HepG2 (cell line): Measurements from ENCODE around the gene CXXC5. TPM values are rescaled to one million over a fixed set of nuclear protein-coding genes. Genes with fewer than 3 reads are reported as not detected.
A peak's percentile ranks its signal among the peaks of the same experiment; 100 is the strongest.

Experiments used
- ATAC-seq: fragments of 200-7000 bp; cut with Tn5 transposase; 3 replicates; pipeline ENCODE4 v1.9.1; 2020; ENCODE audit warnings: mild to moderate bottlenecking, moderate library complexity
- BruUV-seq: library from RNA; stranded (reverse); fragments of 400-500 nt; replicated peaks from 2 replicates; lab custom pipeline; 2021; lab: Mats Ljungman, UMichigan
- CTCF ChIA-PET: fragments of 300-600 bp; formaldehyde crosslinking; extraction: SDS; loops from one replicate; lab custom pipeline; 2021; ENCODE audit warnings: low total read pairs, inconsistent platforms, low intra/inter-chr PET ratio; lab: Yijun Ruan, JAX
- POLR2A ChIA-PET: fragments of 350-600 bp; sonication (Branson Sonifier 250); formaldehyde crosslinking; loops from one replicate; lab custom pipeline; 2020; ENCODE audit warnings: antibody characterized with exemption, inconsistent platforms; lab: Yijun Ruan, JAX
- DNase-seq: peaks from one replicate; pipeline ENCODE4 v3.0.0-alpha.2; 2015; ENCODE audit warnings: low spot score
- FAIRE-seq: peaks from 3 replicates; lab custom pipeline; 2011; peaks lifted over from hg19 to GRCh38; lab: Jason Lieb, UNC
- H2AFZ ChIP-seq: one replicate; pipeline ENCODE4 v1.6.1; 2011; ENCODE audit warnings: low read length, inconsistent platforms
- H3K27ac ChIP-seq: fragments of 300-600 bp; 3 replicates; pipeline ENCODE4 v1.8.0; 2011; ENCODE audit warnings: mixed run types, mild to moderate bottlenecking, mixed read lengths, low read length, inconsistent platforms; ENCODE audit not compliant: insufficient read depth; ENCODE audit errors: extremely low read length
- H3K27me3 ChIP-seq, 2 experiments: fragments of 200-600 bp in 1 of 2; 2 replicates in 1 of 2; 3 replicates in 1 of 2; pipeline versions ENCODE4 v1.6.0 to v1.8.0; 2011; ENCODE audit warnings: low read length in 2 of 2, mild to moderate bottlenecking in 2 of 2, moderate library complexity in 2 of 2, inconsistent platforms in 1 of 2; ENCODE audit not compliant: insufficient read depth in 2 of 2, control insufficient read depth in 1 of 2
- H3K36me3 ChIP-seq, 2 experiments: fragments of 200-600 bp in 1 of 2; replicated peaks in 1 of 2; 2 replicates in 1 of 2; 3 replicates in 1 of 2; pipeline versions ENCODE4 v1.5.1 to v1.8.0; 2011; ENCODE audit warnings: low read length in 2 of 2, inconsistent platforms in 1 of 2; ENCODE audit not compliant: insufficient read depth in 2 of 2, control insufficient read depth in 1 of 2
- H3K4me1 ChIP-seq: 2 replicates; pipeline ENCODE4 v1.5.1; 2012; ENCODE audit warnings: low read length, inconsistent platforms; ENCODE audit not compliant: insufficient read depth
- H3K4me2 ChIP-seq: 2 replicates; pipeline ENCODE4 v1.6.0; 2011; ENCODE audit warnings: low read depth, low read length, inconsistent platforms
- H3K4me3 ChIP-seq, 3 experiments: fragments of 200-600 bp in 1 of 3; sonication (generic), shearing (Covaris generic) in 1 of 3; replicated peaks in 1 of 3; 2 replicates each; pipeline ENCODE4 v1.5.1; 2011 to 2016; ENCODE audit warnings: low read length in 3 of 3, inconsistent platforms in 2 of 3, low read depth in 2 of 3, mild to moderate bottlenecking in 2 of 3, control low read depth in 1 of 3, mixed read lengths in 1 of 3; ENCODE audit not compliant: insufficient read depth in 1 of 3
- H3K79me2 ChIP-seq: one replicate; pipeline ENCODE4 v1.6.1; 2011; ENCODE audit warnings: low read length, inconsistent platforms; ENCODE audit not compliant: insufficient read depth
- H3K9ac ChIP-seq: 2 replicates; pipeline ENCODE4 v1.6.0; 2011; ENCODE audit warnings: mild to moderate bottlenecking, low read depth, low read length, inconsistent platforms; ENCODE audit not compliant: insufficient read depth
- H3K9me3 ChIP-seq: 2 replicates; pipeline ENCODE4 v1.5.1; 2012; ENCODE audit warnings: mild to moderate bottlenecking, low read length
- H4K20me1 ChIP-seq: 2 replicates; pipeline ENCODE4 v1.6.0; 2011; ENCODE audit warnings: inconsistent platforms, mild to moderate bottlenecking, low read length, moderate library complexity; ENCODE audit not compliant: insufficient read depth
- AGO2 ChIP-seq: fragments of 200-400 bp; formaldehyde crosslinking; optimal IDR thresholded peaks from 2 replicates; pipeline ENCODE3; 2017; ENCODE audit warnings: mild to moderate bottlenecking, low read depth, low read length, moderate library complexity
- CHD2 ChIP-seq: IDR thresholded peaks from 2 replicates; pipeline ENCODE4 v1.6.1; 2011; ENCODE audit warnings: low read depth, low read length, improper control_type of control experiment
- E2F5 ChIP-seq: sonication (generic); formaldehyde crosslinking; conservative IDR thresholded peaks from 2 replicates; pipeline ENCODE4 v1.4.0; 2020; ENCODE audit warnings: missing genetic modification reagents
- FOXA3 ChIP-seq: IDR thresholded peaks from 2 replicates; pipeline ENCODE4 v1.6.1; 2016; ENCODE audit warnings: missing genetic modification reagents, missing compliant biosample characterization
- HIC2 ChIP-seq: sonication (generic); formaldehyde crosslinking; IDR thresholded peaks from 2 replicates; pipeline ENCODE4 v1.9.0; 2022; ENCODE audit warnings: low read depth, missing genetic modification reagents
- IKZF4 ChIP-seq: sonication (generic); formaldehyde crosslinking; IDR thresholded peaks from 2 replicates; pipeline ENCODE4 v1.5.1; 2020; ENCODE audit warnings: borderline replicate concordance, mild to moderate bottlenecking, low read depth, missing genetic modification reagents; ENCODE audit errors: not compliant biosample characterization
- KMT2A ChIP-seq: sonication (generic); formaldehyde crosslinking; IDR thresholded peaks from 2 replicates; pipeline ENCODE4 v1.4.0; 2020; ENCODE audit warnings: missing genetic modification reagents
- NAIF1 ChIP-seq: sonication (generic); formaldehyde crosslinking; IDR thresholded peaks from 2 replicates; pipeline ENCODE4 v1.5.0; 2020; ENCODE audit warnings: mild to moderate bottlenecking, missing genetic modification reagents, borderline replicate concordance
- NR2F6 ChIP-seq, 2 experiments: IDR thresholded peaks; 2 replicates each; pipeline ENCODE4 v1.6.1; 2016; ENCODE audit warnings: antibody characterized with exemption in 1 of 2, mild to moderate bottlenecking in 1 of 2
- PHF21A ChIP-seq: sonication (generic); formaldehyde crosslinking; IDR thresholded peaks from 2 replicates; pipeline ENCODE4 v1.5.0; 2020; ENCODE audit warnings: mild to moderate bottlenecking, missing genetic modification reagents
- POLR2A ChIP-seq, 2 experiments: IDR thresholded peaks; 2 replicates each; pipeline ENCODE4 v1.6.1; 2011; ENCODE audit warnings: low read depth in 2 of 2, low read length in 2 of 2, mild to moderate bottlenecking in 1 of 2, moderate library complexity in 1 of 2; ENCODE audit not compliant: insufficient read depth in 1 of 2
- SMAD1 ChIP-seq: sonication (generic); formaldehyde crosslinking; IDR thresholded peaks from 2 replicates; pipeline ENCODE4 v1.4.0; 2020; ENCODE audit warnings: missing genetic modification reagents, low read depth, mild to moderate bottlenecking, borderline replicate concordance
- YEATS4 ChIP-seq: sonication (generic); formaldehyde crosslinking; IDR thresholded peaks from 2 replicates; pipeline ENCODE4 v1.4.0; 2020; ENCODE audit warnings: missing genetic modification reagents, borderline replicate concordance
- ZIK1 ChIP-seq: sonication (generic); formaldehyde crosslinking; IDR thresholded peaks from 2 replicates; pipeline ENCODE4 v1.5.0; 2020; ENCODE audit warnings: mild to moderate bottlenecking, low read depth, missing genetic modification reagents, borderline replicate concordance
- ZNF563 ChIP-seq: sonication (generic); formaldehyde crosslinking; IDR thresholded peaks from 2 replicates; pipeline ENCODE4 v1.8.0; 2022; ENCODE audit warnings: mild to moderate bottlenecking, moderate library complexity, missing genetic modification reagents
- ZNF660 ChIP-seq: sonication (generic); formaldehyde crosslinking; IDR thresholded peaks from 2 replicates; pipeline ENCODE4 v1.5.1; 2020; ENCODE audit warnings: mild to moderate bottlenecking, low read depth, missing genetic modification reagents, borderline replicate concordance
- ZNF746 ChIP-seq: sonication (generic); formaldehyde crosslinking; IDR thresholded peaks from 2 replicates; pipeline ENCODE4 v1.8.0; 2022; ENCODE audit warnings: mild to moderate bottlenecking, missing genetic modification reagents
- WGBS: methylation state at CpG from one replicate; pipeline ENCODE4 v1.1.6; 2017; ENCODE audit warnings: low lambda C conversion rate; 5-methylcytosine and 5-hydroxymethylcytosine counted together
- in situ Hi-C: cut with HindIII; loops from 2 replicates; pipeline ENCODE4 v1.10.0; 2017; ENCODE audit warnings: low pct_unique_long_range_greater_than_20kb; ENCODE audit not compliant: extremely low pct_ligation_motif_present
- intact Hi-C: fragments of 100-400 bp; cut with micrococcal nuclease; formaldehyde crosslinking; loops from one replicate; pipeline ENCODE4 v1.10.0; 2022; ENCODE audit not compliant: unreplicated experiment
- polyA plus RNA-seq, 8 experiments: library from polyadenylated mRNA; depleted of rRNA in 3 of 8; stranded (reverse) in 7 of 8; unstranded in 1 of 8; fragments of >200 nt; fragmentation: Illumina TruSeq in 4 of 8; extraction: Trizol in 4 of 8; gene quantifications; 2 replicates each; pipeline versions ENCODE4 v1.2.1 to v1.2.3, GENCODE V29; 2011 to 2016; ENCODE audit warnings: low read depth in 4 of 8, missing spikeins in 1 of 8, mixed read lengths in 1 of 8; ENCODE audit not compliant: insufficient read depth in 1 of 8
- total RNA-seq, 5 experiments: library from RNA; depleted of rRNA; stranded (reverse); fragments of >200 nt; fragmentation: Illumina TruSeq; extraction: Trizol; gene quantifications; 2 replicates each; pipeline ENCODE4 v1.2.3, GENCODE V29; 2016; ENCODE audit warnings: low read depth in 1 of 5
- TF ChIP-seq, protein P1 (sequence below): sonication (generic); formaldehyde crosslinking; IDR thresholded peaks from 2 replicates; pipeline ENCODE4 v1.4.0; 2020; ENCODE audit warnings: mild to moderate bottlenecking, missing genetic modification reagents

The CXXC5 gene
- total and polyA plus RNA-seq, 2 of the 13 experiments (the other 11 are each of a cell fraction or from before 2014, with no cell fraction given) = 32.3 to 33.0 TPM

- no peak for TF ChIP-seq PHF21A (CRISPR knock-in tag)
- 0 out of 2 replicates have a peak, but pooled peaks have one; percentile 10 for TF ChIP-seq HIC2 (CRISPR knock-in tag)
- TF ChIP-seq SMAD1 = no peak
- TF ChIP-seq CHD2 = no peak
- TF ChIP-seq POLR2A (IDR thresholded peaks at IDR 0.05; ENCODE audit: insufficient read depth in 1 of 2, low read depth in 2 of 2, low read length in 2 of 2) = peak in 1 of 2 experiments; percentile 19; a peak in 1 of 4 replicates
- TF ChIP-seq NR2F6 (IDR thresholded peaks at IDR 0.05) = 0 out of 2 replicates have a peak, but pooled peaks have one; percentile 9
- no peak for TF ChIP-seq NR2F6 (CRISPR knock-in tag; IDR thresholded peaks at IDR 0.05)
- no peak for TF ChIP-seq ZNF660
- TF ChIP-seq YEATS4 (CRISPR knock-in tag) = no peak
Observed at GRCh38 chr5:139684350-139684880, 36.3 kb downstream of the CXXC5 start (continued).

GRCh38 chr5:139684881-139685749 is 37.0 kb downstream of the CXXC5 start:
- intact Hi-C loops (no loop called here), in situ Hi-C loops (no loop called here)
- no peaks in the 10 kb centered on the region for H4K20me1 ChIP-seq
- H3K36me3 ChIP-seq = peaks cover 17 to 32% of the 10 kb centered on the region in 2 experiments; a peak in 4 of 5 replicates
- no peaks in the 10 kb centered on the region for H3K9me3 ChIP-seq
- DNase-seq (no peak), ATAC-seq (peak; percentile 23; the same call in 2 of the 3 replicates), FAIRE-seq (no peak)
- no peak overlapping the region for H3K9ac ChIP-seq
- H3K4me3 ChIP-seq = no peak overlapping the region
- ChIA-PET POLR2A (interaction anchor here (0.8 to 1.6 kb wide), 3 partner anchors 11 to 48 kb away, joined by 3 to 4 read pairs (median 4); no protein-coding TSS in a partner anchor), CTCF (interaction anchor here (1.7 kb wide), 1 partner anchor 81 kb away, joined by 7 read pairs; no protein-coding TSS in a partner anchor)
- H3K4me2 ChIP-seq = no peak overlapping the region
- peaks cover 65% of the 10 kb centered on the region for H3K4me1 ChIP-seq
- H3K79me2 ChIP-seq = no peaks in the 10 kb centered on the region
- WGBS = 81% methylated on average over 4 of the region's 19 CpGs
- H3K27ac ChIP-seq = no peak overlapping the region
- BruUV-seq = no TSS peak
- H3K27me3 ChIP-seq = no peaks in the 10 kb centered on the region
- H2AFZ ChIP-seq = no peak overlapping the region
- TF ChIP-seq IKZF4 (CRISPR knock-in tag) = no peak
- TF ChIP-seq, protein P1, sequence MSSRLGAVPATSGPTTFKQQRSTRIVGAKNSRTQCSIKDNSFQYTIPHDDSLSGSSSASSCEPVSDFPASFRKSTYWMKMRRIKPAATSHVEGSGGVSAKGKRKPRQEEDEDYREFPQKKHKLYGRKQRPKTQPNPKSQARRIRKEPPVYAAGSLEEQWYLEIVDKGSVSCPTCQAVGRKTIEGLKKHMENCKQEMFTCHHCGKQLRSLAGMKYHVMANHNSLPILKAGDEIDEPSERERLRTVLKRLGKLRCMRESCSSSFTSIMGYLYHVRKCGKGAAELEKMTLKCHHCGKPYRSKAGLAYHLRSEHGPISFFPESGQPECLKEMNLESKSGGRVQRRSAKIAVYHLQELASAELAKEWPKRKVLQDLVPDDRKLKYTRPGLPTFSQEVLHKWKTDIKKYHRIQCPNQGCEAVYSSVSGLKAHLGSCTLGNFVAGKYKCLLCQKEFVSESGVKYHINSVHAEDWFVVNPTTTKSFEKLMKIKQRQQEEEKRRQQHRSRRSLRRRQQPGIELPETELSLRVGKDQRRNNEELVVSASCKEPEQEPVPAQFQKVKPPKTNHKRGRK (CRISPR knock-in tag) = no peak
- TF ChIP-seq ZIK1 = no peak
- TF ChIP-seq AGO2 = peak; percentile 91
- no peak for TF ChIP-seq FOXA3 (CRISPR knock-in tag)
- TF ChIP-seq ZNF563 (CRISPR knock-in tag) = no peak
- TF ChIP-seq E2F5 (CRISPR knock-in tag) = no peak
- no peak for TF ChIP-seq NAIF1 (CRISPR knock-in tag)
- no peak for TF ChIP-seq KMT2A (CRISPR knock-in tag)
- TF ChIP-seq ZNF746 (CRISPR knock-in tag) = no peak
